Sigmoid colon (tissue), 7 donors: ENCODE results near the gene CD300A. TPM values are rescaled to one million over a fixed set of nuclear protein-coding genes. Genes with fewer than 3 reads are reported as not detected.

Experiments used
- DNase-seq: peaks from one replicate; pipeline ENCODE4 v3.0.0-alpha.2; 2019
- H3K27ac ChIP-seq, 4 donors: fragments of 200-600 bp; sonication (generic); one replicate each; pipeline ENCODE4 v1.5.1; 2016 to 2019; ENCODE audit warnings: mild to moderate bottlenecking in 1 of 4
- H3K27me3 ChIP-seq, 3 donors: fragments of 200-600 bp; sonication (generic); one replicate each; pipeline ENCODE4 v1.5.1; 2019; ENCODE audit warnings: mild to moderate bottlenecking in 1 of 3
- H3K36me3 ChIP-seq, 4 donors: fragments of 200-600 bp; sonication (generic); one replicate each; pipeline ENCODE4 v1.5.1; 2016 to 2019
- H3K4me1 ChIP-seq, 4 donors: fragments of 200-600 bp; sonication (generic); one replicate each; pipeline ENCODE4 v1.5.1; 2017 to 2019
- H3K4me3 ChIP-seq, 4 donors: fragments of 200-600 bp; sonication (generic); one replicate each; pipeline ENCODE4 v1.5.1; 2017 to 2019; ENCODE audit warnings: mild to moderate bottlenecking in 2 of 4, moderate library complexity in 1 of 4
- H3K9me3 ChIP-seq, 4 donors: fragments of 200-600 bp in 3 of 4; sonication (generic) in 3 of 4; one replicate each; pipeline versions ENCODE4 v1.5.1 to v1.6.1; 2013 to 2019
- EP300 ChIP-seq, 4 donors: sonication (generic); formaldehyde crosslinking; IDR thresholded peaks; one replicate each; pipeline ENCODE4 v1.6.1; 2017; ENCODE audit warnings: antibody characterized with exemption in 4 of 4
- POLR2A ChIP-seq, 2 donors: fragments of 450-650 bp; IDR thresholded peaks; one replicate each; pipeline ENCODE4 v1.6.1; 2016; ENCODE audit warnings: antibody characterized with exemption in 2 of 2, mild to moderate bottlenecking in 2 of 2, moderate library complexity in 2 of 2
- POLR2AphosphoS5 ChIP-seq, 4 donors: sonication (generic); formaldehyde crosslinking; IDR thresholded peaks; one replicate each; pipeline ENCODE4 v1.6.1; 2017; ENCODE audit warnings: antibody characterized with exemption in 4 of 4
- WGBS, 2 donors: extraction: QIAGEN DNeasy Blood & Tissue Kit; methylation state at CpG; one replicate each; pipeline ENCODE4 v1.1.7; 2013; 5-methylcytosine and 5-hydroxymethylcytosine counted together
- intact Hi-C: fragments of 100-400 bp; cut with DNase I; formaldehyde crosslinking; loops from one replicate; pipeline ENCODE4 v1.15.1; 2023
- polyA plus RNA-seq, 3 donors: library from polyadenylated mRNA; stranded (reverse); fragments of 200-250 nt; gene quantifications; one replicate each; pipeline ENCODE4 v1.2.3, GENCODE V29; 2013
- total RNA-seq, 4 donors: library from RNA; depleted of rRNA; stranded (reverse); fragments of >200 nt; gene quantifications; one replicate each; pipeline ENCODE4 v1.1.0, GENCODE V29; 2016
- TF ChIP-seq, protein P1 (sequence below), 4 experiments: fragments of 450-650 bp in 3 of 4; fragments of 200-600 bp in 1 of 4; IDR thresholded peaks; one replicate each; pipeline ENCODE4 v1.5.1; 2016 to 2019; ENCODE audit warnings: antibody characterized with exemption in 4 of 4, mild to moderate bottlenecking in 3 of 4, moderate library complexity in 2 of 4
- donor health status: healthy with polysubstance abuse.
- donor health status: Bipolar disorder and iron deficiency.
- donor health status: healthy.

Gene CD300A
- total and polyA plus RNA-seq, 7 donors, result 2.9 to 33.5 (median 4.8) TPM

GRCh38 chr17:74449773-74450172 is 16.7 kb upstream of the CD300A start:
- no peak for DNase-seq
- H3K4me1 ChIP-seq, result peaks cover 0 to 18% (median 15%) of the 10 kb centered on the region in 4 donors
- H3K27me3 ChIP-seq, result no peaks in the 10 kb centered on the region
- H3K4me3 ChIP-seq, result no peak overlapping the region
- no peak for TF ChIP-seq EP300 (IDR thresholded peaks at IDR 0.05)
- TF ChIP-seq, protein P1, sequence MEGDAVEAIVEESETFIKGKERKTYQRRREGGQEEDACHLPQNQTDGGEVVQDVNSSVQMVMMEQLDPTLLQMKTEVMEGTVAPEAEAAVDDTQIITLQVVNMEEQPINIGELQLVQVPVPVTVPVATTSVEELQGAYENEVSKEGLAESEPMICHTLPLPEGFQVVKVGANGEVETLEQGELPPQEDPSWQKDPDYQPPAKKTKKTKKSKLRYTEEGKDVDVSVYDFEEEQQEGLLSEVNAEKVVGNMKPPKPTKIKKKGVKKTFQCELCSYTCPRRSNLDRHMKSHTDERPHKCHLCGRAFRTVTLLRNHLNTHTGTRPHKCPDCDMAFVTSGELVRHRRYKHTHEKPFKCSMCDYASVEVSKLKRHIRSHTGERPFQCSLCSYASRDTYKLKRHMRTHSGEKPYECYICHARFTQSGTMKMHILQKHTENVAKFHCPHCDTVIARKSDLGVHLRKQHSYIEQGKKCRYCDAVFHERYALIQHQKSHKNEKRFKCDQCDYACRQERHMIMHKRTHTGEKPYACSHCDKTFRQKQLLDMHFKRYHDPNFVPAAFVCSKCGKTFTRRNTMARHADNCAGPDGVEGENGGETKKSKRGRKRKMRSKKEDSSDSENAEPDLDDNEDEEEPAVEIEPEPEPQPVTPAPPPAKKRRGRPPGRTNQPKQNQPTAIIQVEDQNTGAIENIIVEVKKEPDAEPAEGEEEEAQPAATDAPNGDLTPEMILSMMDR (IDR thresholded peaks at IDR 0.05), result no peak
- no peak for TF ChIP-seq POLR2A (IDR thresholded peaks at IDR 0.05)
- no peak for TF ChIP-seq POLR2AphosphoS5 (IDR thresholded peaks at IDR 0.05)
- peak overlapping the region in 1 of 4 donors; percentile 32 for H3K27ac ChIP-seq
- H3K9me3 ChIP-seq, result no peaks in the 10 kb centered on the region
- WGBS, 2 donors, result 89 to 90% methylated on average over 5 of the region's 5 CpGs
- H3K36me3 ChIP-seq, result no peaks in the 10 kb centered on the region
- intact Hi-C loops, result loop anchor here (5.0 kb wide), 2 partner anchors 237 to 413 kb away; partner anchors contain the start of gene TTYH2

- intact Hi-C loops, result loop anchor here (5.0 kb wide), 2 partner anchors 238 to 412 kb away; partner anchors contain the start of gene TTYH2
- H3K4me1 ChIP-seq, result peaks cover 0 to 19% (median 17%) of the 10 kb centered on the region in 4 donors
- WGBS, 2 donors, result 95 to 96% methylated on average over 3 of the region's 3 CpGs
- no peak for TF ChIP-seq POLR2A (IDR thresholded peaks at IDR 0.05)
- TF ChIP-seq EP300 (IDR thresholded peaks at IDR 0.05), result no peak
- no peak for TF ChIP-seq POLR2AphosphoS5 (IDR thresholded peaks at IDR 0.05)
- TF ChIP-seq, protein P1 (IDR thresholded peaks at IDR 0.05), result no peak
- DNase-seq, result no peak
- H3K27ac ChIP-seq, result no peak overlapping the region
- no peaks in the 10 kb centered on the region for H3K9me3 ChIP-seq
- no peak overlapping the region for H3K4me3 ChIP-seq
- no peaks in the 10 kb centered on the region for H3K36me3 ChIP-seq
- H3K27me3 ChIP-seq, result no peaks in the 10 kb centered on the region
Measured at GRCh38 chr17:74450231-74450630, 16.2 kb upstream of the CD300A start.

GRCh38 chr17:74450925-74451403 is 15.5 kb upstream of the CD300A start:
- TF ChIP-seq POLR2A (IDR thresholded peaks at IDR 0.05), result no peak
- TF ChIP-seq EP300 (IDR thresholded peaks at IDR 0.05), result no peak
- TF ChIP-seq POLR2AphosphoS5 (IDR thresholded peaks at IDR 0.05), result no peak
- TF ChIP-seq, protein P1 (IDR thresholded peaks at IDR 0.05), result no peak
- Histone ChIP-seq H3K27me3 (no peaks in the 10 kb centered on the region), H3K9me3 (no peaks in the 10 kb centered on the region), H3K36me3 (no peaks in the 10 kb centered on the region), H3K27ac (no peak overlapping the region), H3K4me1 (peaks cover 0 to 19% (median 17%) of the 10 kb centered on the region in 4 donors), H3K4me3 (no peak overlapping the region)
- intact Hi-C loops, result loop anchor here (5.0 kb wide), 2 partner anchors 239 to 411 kb away; partner anchors contain the start of gene TTYH2
- DNase-seq, result no peak
- WGBS, 2 donors, result 86 to 92% methylated on average over 13 of the region's 13 CpGs

GRCh38 chr17:74451557-74451956 is 14.9 kb upstream of the CD300A start:
- H3K27ac ChIP-seq, result no peak overlapping the region
- no peak for TF ChIP-seq EP300 (IDR thresholded peaks at IDR 0.05)
- TF ChIP-seq, protein P1 (IDR thresholded peaks at IDR 0.05), result no peak
- no peak for TF ChIP-seq POLR2AphosphoS5 (IDR thresholded peaks at IDR 0.05)
- no peak for TF ChIP-seq POLR2A (IDR thresholded peaks at IDR 0.05)
- WGBS, 2 donors, result 41 to 67% methylated on average over 6 of the region's 6 CpGs
- H3K4me1 ChIP-seq, result peaks cover 0 to 19% (median 17%) of the 10 kb centered on the region in 4 donors
- H3K27me3 ChIP-seq, result no peaks in the 10 kb centered on the region
- H3K36me3 ChIP-seq, result no peaks in the 10 kb centered on the region
- no peaks in the 10 kb centered on the region for H3K9me3 ChIP-seq
- H3K4me3 ChIP-seq, result no peak overlapping the region
- intact Hi-C loops, result loop anchor here (5.0 kb wide), 2 partner anchors 239 to 411 kb away; partner anchors contain the start of gene TTYH2
- DNase-seq, result no peak
